DND-41 (cell line): ENCODE data around the gene ASIC2.

Experiments used
- ATAC-seq: fragments of 200-7000 bp; cut with Tn5 transposase; 3 replicates; pipeline ENCODE4 v1.9.1; 2021; ENCODE audit warnings: low read depth; ENCODE audit not compliant: insufficient read depth
- DNase-seq: peaks from one replicate; pipeline ENCODE4 v3.0.0-alpha.2; 2020
- H2AFZ ChIP-seq: 2 replicates; pipeline ENCODE4 v1.6.0; 2012; ENCODE audit warnings: low read depth, low read length
- H3K27ac ChIP-seq: 2 replicates; pipeline ENCODE4 v1.5.1; 2012; ENCODE audit warnings: low read length, inconsistent platforms
- H3K27me3 ChIP-seq: fragments of 200-600 bp; sonication (generic); 2 replicates; pipeline ENCODE4 v1.6.0; 2012; ENCODE audit warnings: low read length, mild to moderate bottlenecking, inconsistent platforms; ENCODE audit not compliant: insufficient read depth, poor library complexity
- H3K36me3 ChIP-seq: 2 replicates; pipeline ENCODE4 v1.5.1; 2012; ENCODE audit warnings: low read length, inconsistent platforms; ENCODE audit not compliant: insufficient read depth
- H3K4me1 ChIP-seq: 2 replicates; pipeline ENCODE4 v1.5.1; 2012; ENCODE audit warnings: mild to moderate bottlenecking, low read length; ENCODE audit not compliant: insufficient read depth
- H3K4me2 ChIP-seq: 2 replicates; pipeline ENCODE4 v1.6.0; 2012; ENCODE audit warnings: mild to moderate bottlenecking, moderate library complexity, low read length, inconsistent platforms; ENCODE audit not compliant: insufficient read depth
- H3K4me3 ChIP-seq, 2 experiments: fragments of 200-600 bp in 1 of 2; shearing (Covaris generic) in 1 of 2; 2 replicates each; pipeline ENCODE4 v1.5.1; 2012 to 2016; ENCODE audit warnings: inconsistent platforms in 2 of 2, low read length in 2 of 2, mild to moderate bottlenecking in 2 of 2, low read depth in 1 of 2, moderate library complexity in 1 of 2
- H3K79me2 ChIP-seq: 2 replicates; pipeline ENCODE4 v1.6.0; 2012; ENCODE audit warnings: low read length, inconsistent platforms; ENCODE audit not compliant: insufficient read depth
- H3K9ac ChIP-seq: 2 replicates; pipeline ENCODE4 v1.6.0; 2012; ENCODE audit warnings: low read depth, mild to moderate bottlenecking, inconsistent platforms, low read length, moderate library complexity
- H3K9me3 ChIP-seq: 2 replicates; pipeline ENCODE4 v1.5.1; 2012; ENCODE audit warnings: low read length, moderate library complexity, mild to moderate bottlenecking, inconsistent platforms; ENCODE audit not compliant: insufficient read depth, severe bottlenecking
- H4K20me1 ChIP-seq: 2 replicates; pipeline ENCODE4 v1.6.0; 2012; ENCODE audit warnings: low read length; ENCODE audit not compliant: insufficient read depth
- EZH2 ChIP-seq: IDR thresholded peaks from 3 replicates; pipeline ENCODE4 v1.6.1; 2012; ENCODE audit warnings: borderline replicate concordance, low read depth, mild to moderate bottlenecking, moderate library complexity, low read length, inconsistent platforms; ENCODE audit not compliant: severe bottlenecking
- TF ChIP-seq, protein P1 (sequence below): IDR thresholded peaks from 2 replicates; pipeline ENCODE4 v1.5.1; 2012; ENCODE audit warnings: borderline replicate concordance, low read length, moderate library complexity, mild to moderate bottlenecking; ENCODE audit not compliant: poor library complexity, severe bottlenecking; ENCODE audit errors: extremely low read depth

The ASIC2 gene

DNA sequence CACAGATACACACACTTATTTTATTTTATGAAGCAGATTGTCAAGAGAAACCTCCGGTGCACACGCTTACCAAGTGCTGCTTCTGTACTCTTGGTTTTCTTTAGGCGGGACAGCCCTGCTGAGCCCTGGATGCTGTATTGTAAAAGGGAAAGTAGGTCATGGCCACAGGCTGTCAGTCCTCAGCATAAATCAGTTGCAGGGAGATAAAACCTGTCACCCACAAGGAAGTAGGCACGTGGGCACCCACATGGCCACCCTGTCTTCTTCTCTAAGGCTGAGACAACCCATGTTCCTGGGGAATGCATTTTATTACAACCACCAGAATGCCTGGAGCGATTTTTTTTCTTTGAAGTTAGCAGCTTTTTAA is 59.3 kb downstream of the ASIC2 start:
- Histone ChIP-seq H3K27ac (no peak overlapping the region), H3K36me3 (no peaks in the 10 kb centered on the region), H3K4me3 (no peak overlapping the region), H4K20me1 (no peaks in the 10 kb centered on the region), H3K4me2 (no peak overlapping the region), H2AFZ (no peak overlapping the region), H3K9me3 (no peaks in the 10 kb centered on the region), H3K79me2 (no peaks in the 10 kb centered on the region), H3K27me3 (peaks cover 3% of the 10 kb centered on the region), H3K4me1 (no peaks in the 10 kb centered on the region), H3K9ac (no peak overlapping the region)
- TF ChIP-seq EZH2 = no peak
- TF ChIP-seq, protein P1, sequence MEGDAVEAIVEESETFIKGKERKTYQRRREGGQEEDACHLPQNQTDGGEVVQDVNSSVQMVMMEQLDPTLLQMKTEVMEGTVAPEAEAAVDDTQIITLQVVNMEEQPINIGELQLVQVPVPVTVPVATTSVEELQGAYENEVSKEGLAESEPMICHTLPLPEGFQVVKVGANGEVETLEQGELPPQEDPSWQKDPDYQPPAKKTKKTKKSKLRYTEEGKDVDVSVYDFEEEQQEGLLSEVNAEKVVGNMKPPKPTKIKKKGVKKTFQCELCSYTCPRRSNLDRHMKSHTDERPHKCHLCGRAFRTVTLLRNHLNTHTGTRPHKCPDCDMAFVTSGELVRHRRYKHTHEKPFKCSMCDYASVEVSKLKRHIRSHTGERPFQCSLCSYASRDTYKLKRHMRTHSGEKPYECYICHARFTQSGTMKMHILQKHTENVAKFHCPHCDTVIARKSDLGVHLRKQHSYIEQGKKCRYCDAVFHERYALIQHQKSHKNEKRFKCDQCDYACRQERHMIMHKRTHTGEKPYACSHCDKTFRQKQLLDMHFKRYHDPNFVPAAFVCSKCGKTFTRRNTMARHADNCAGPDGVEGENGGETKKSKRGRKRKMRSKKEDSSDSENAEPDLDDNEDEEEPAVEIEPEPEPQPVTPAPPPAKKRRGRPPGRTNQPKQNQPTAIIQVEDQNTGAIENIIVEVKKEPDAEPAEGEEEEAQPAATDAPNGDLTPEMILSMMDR = no peak
- peak; percentile 42; the same call in 1 of the 3 replicates for ATAC-seq
- no peak for DNase-seq

DNA sequence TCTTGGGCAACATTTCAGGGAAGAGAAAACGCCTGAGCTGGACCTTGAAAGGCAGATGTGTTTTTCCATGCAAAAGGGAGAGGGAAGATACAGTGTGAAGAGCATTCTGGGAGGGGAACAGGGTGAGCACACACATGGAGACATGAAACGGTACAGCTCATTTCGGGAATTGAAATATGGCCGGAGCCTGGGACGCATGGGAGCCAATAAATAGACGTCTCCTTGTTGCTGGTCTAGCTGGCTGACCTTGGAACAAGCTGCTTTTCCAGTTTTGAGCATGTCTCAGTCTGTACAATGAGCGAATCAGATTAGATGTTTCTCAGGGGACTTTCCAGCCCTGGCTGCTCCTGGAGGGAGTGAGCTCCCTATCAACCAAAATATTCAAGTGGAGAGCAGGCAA is 63.6 kb downstream of the ASIC2 start:
- Histone ChIP-seq H3K4me1 (no peaks in the 10 kb centered on the region), H3K27me3 (peaks cover 5% of the 10 kb centered on the region), H3K9ac (no peak overlapping the region), H3K9me3 (no peaks in the 10 kb centered on the region), H3K4me3 (no peak overlapping the region), H3K4me2 (no peak overlapping the region), H2AFZ (no peak overlapping the region), H4K20me1 (no peaks in the 10 kb centered on the region), H3K79me2 (no peaks in the 10 kb centered on the region), H3K36me3 (no peaks in the 10 kb centered on the region), H3K27ac (no peak overlapping the region)
- ATAC-seq (no peak), DNase-seq (no peak)
- TF ChIP-seq, protein P1 = no peak
- no peak for TF ChIP-seq EZH2

DNA sequence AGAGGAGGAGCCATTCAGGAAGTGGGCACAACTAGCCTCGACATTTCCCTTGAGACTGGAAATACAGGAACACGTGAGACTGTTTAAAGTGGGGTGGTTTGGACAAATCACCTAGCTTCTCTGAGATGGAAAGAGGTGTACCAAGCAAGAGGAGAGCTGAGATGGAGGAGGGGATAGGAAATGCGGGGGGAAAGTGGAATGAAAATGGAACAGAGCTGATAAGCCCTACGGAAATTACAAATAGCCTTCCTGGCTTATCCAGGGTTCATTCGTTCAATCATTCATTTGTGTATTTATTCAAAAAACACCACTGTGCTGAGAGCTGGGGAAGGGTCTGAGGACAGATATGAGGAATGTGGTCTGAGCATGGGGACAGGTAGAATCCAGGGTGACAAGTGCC is 64.1 kb downstream of the ASIC2 start:
- no peak overlapping the region for H3K27ac ChIP-seq
- H2AFZ ChIP-seq = no peak overlapping the region
- H3K4me3 ChIP-seq = no peak overlapping the region
- DNase-seq (no peak), ATAC-seq (no peak)
- H3K9me3 ChIP-seq = no peaks in the 10 kb centered on the region
- no peak overlapping the region for H3K9ac ChIP-seq
- H3K36me3 ChIP-seq = no peaks in the 10 kb centered on the region
- H3K4me1 ChIP-seq = no peaks in the 10 kb centered on the region
- no peaks in the 10 kb centered on the region for H3K79me2 ChIP-seq
- no peak overlapping the region for H3K4me2 ChIP-seq
- peaks cover 5% of the 10 kb centered on the region for H3K27me3 ChIP-seq
- TF ChIP-seq, protein P1 = no peak
- no peak for TF ChIP-seq EZH2
- H4K20me1 ChIP-seq = no peaks in the 10 kb centered on the region

DNA sequence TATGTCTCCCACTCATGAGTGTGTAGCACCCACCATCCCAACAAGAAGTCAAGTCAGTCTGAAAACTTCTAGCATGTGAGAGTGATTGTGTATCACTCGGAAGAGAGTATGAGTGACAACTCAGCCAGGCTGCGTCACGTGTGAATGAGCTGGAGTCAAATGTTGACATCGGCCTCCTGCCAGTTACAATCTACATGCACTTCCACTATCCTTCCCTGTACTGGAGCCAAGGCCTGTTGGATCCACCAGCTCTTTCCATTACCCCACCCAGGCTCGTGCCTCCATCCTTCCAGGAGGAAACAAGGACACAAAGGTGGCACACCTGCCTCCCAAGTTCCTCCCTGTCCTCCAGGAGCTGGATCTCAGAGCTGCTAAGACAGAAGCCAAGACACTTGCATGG is 64.5 kb downstream of the ASIC2 start:
- H3K4me3 ChIP-seq = no peak overlapping the region
- no peaks in the 10 kb centered on the region for H3K36me3 ChIP-seq
- DNase-seq (no peak), ATAC-seq (no peak)
- H2AFZ ChIP-seq = no peak overlapping the region
- H3K9ac ChIP-seq = no peak overlapping the region
- H3K79me2 ChIP-seq = no peaks in the 10 kb centered on the region
- TF ChIP-seq EZH2 = no peak
- TF ChIP-seq, protein P1 = no peak
- H3K4me2 ChIP-seq = no peak overlapping the region
- H3K9me3 ChIP-seq = no peaks in the 10 kb centered on the region
- no peaks in the 10 kb centered on the region for H3K4me1 ChIP-seq
- H3K27ac ChIP-seq = no peak overlapping the region
- no peaks in the 10 kb centered on the region for H4K20me1 ChIP-seq
- peaks cover 5% of the 10 kb centered on the region for H3K27me3 ChIP-seq
